IMR-90 (cell line): ENCODE data around the gene TK1. TPM values are rescaled to one million over a fixed set of nuclear protein-coding genes. Genes with fewer than 3 reads are reported as not detected.

Source experiments
- ATAC-seq: fragments of 200-7000 bp; cut with Tn5 transposase; 2 replicates; pipeline ENCODE4 v1.9.1; 2020; ENCODE audit warnings: low read depth, mild to moderate bottlenecking, moderate library complexity
- BruUV-seq: library from RNA; stranded (reverse); fragments of 400-500 nt; replicated peaks from 2 replicates; lab custom pipeline; 2021; lab: Mats Ljungman, UMichigan
- CTCF ChIA-PET: fragments of 300-600 bp; formaldehyde crosslinking; extraction: SDS; loops from one replicate; lab custom pipeline; 2021; ENCODE audit warnings: antibody characterized with exemption; lab: Yijun Ruan, JAX
- POLR2A ChIA-PET: fragments of 300-600 bp; sonication (Branson Sonifier 250); formaldehyde crosslinking; loops from one replicate; lab custom pipeline; 2022; ENCODE audit warnings: antibody characterized with exemption; ENCODE audit not compliant: unreplicated experiment; lab: Charles Lee
- DNase-seq: peaks from one replicate; pipeline ENCODE4 v3.0.0; 2013
- H2AFZ ChIP-seq: replicated peaks from 2 replicates; pipeline ENCODE3; 2013; ENCODE audit warnings: low read length, mild to moderate bottlenecking; ENCODE audit not compliant: poor library complexity
- H2AK5ac ChIP-seq: 2 replicates; pipeline ENCODE4 v1.6.1; 2013; ENCODE audit warnings: low read depth, low read length, inconsistent platforms
- H2AK9ac ChIP-seq: replicated peaks from 2 replicates; pipeline ENCODE3; 2013; ENCODE audit warnings: mild to moderate bottlenecking, low read depth, low read length, moderate library complexity; ENCODE audit not compliant: poor library complexity
- H2BK120ac ChIP-seq: 2 replicates; pipeline ENCODE4 v1.6.1; 2013; ENCODE audit warnings: low read depth, low read length, inconsistent platforms
- H2BK15ac ChIP-seq: 3 replicates; pipeline ENCODE4 v1.6.1; 2013; ENCODE audit warnings: low read depth, low read length, inconsistent platforms
- H2BK20ac ChIP-seq: 2 replicates; pipeline ENCODE4 v1.6.1; 2013; ENCODE audit warnings: low read depth, mild to moderate bottlenecking, inconsistent platforms, low read length, moderate library complexity
- H2BK5ac ChIP-seq: 2 replicates; pipeline ENCODE4 v1.6.1; 2013; ENCODE audit warnings: mild to moderate bottlenecking, low read depth, low read length, inconsistent platforms; ENCODE audit not compliant: poor library complexity, severe bottlenecking
- H3K14ac ChIP-seq: replicated peaks from 2 replicates; pipeline ENCODE4 v1.6.1; 2013; ENCODE audit warnings: low read depth, low read length, inconsistent platforms
- H3K18ac ChIP-seq: 2 replicates; pipeline ENCODE4 v1.6.1; 2013; ENCODE audit warnings: low read depth, low read length, control low read depth
- H3K23ac ChIP-seq: 2 replicates; pipeline ENCODE4 v1.6.1; 2013; ENCODE audit warnings: low read depth, low read length, inconsistent platforms
- H3K27ac ChIP-seq: 2 replicates; pipeline ENCODE4 v1.5.1; 2013; ENCODE audit warnings: mild to moderate bottlenecking, control low read depth, low read length; ENCODE audit not compliant: insufficient read depth
- H3K27me3 ChIP-seq: 2 replicates; pipeline ENCODE4 v1.6.1; 2013; ENCODE audit warnings: low read length; ENCODE audit not compliant: control insufficient read depth, insufficient read depth
- H3K36me3 ChIP-seq: 2 replicates; pipeline ENCODE4 v1.6.1; 2013; ENCODE audit warnings: low read length, mixed read lengths; ENCODE audit not compliant: control insufficient read depth, insufficient read depth
- H3K4ac ChIP-seq: 2 replicates; pipeline ENCODE4 v1.6.1; 2013; ENCODE audit warnings: low read depth, low read length, inconsistent platforms
- H3K4me1 ChIP-seq: 2 replicates; pipeline ENCODE4 v1.6.1; 2013; ENCODE audit warnings: low read length, mixed read lengths; ENCODE audit not compliant: control insufficient read depth, insufficient read depth
- H3K4me2 ChIP-seq: 2 replicates; pipeline ENCODE4 v1.6.1; 2013; ENCODE audit warnings: low read depth, mild to moderate bottlenecking, control low read depth, low read length, moderate library complexity
- H3K4me3 ChIP-seq: 2 replicates; pipeline ENCODE4 v1.5.1; 2013; ENCODE audit warnings: low read depth, mild to moderate bottlenecking, control low read depth, low read length, moderate library complexity; ENCODE audit not compliant: insufficient read depth
- H3K56ac ChIP-seq: 2 replicates; pipeline ENCODE4 v1.6.1; 2013; ENCODE audit warnings: low read length, inconsistent platforms; ENCODE audit not compliant: insufficient read depth; ENCODE audit errors: extremely low read depth
- H3K79me1 ChIP-seq, 2 experiments: 2 replicates each; pipeline ENCODE4 v1.6.1; 2013; ENCODE audit warnings: low read length in 2 of 2, inconsistent platforms in 1 of 2, low read depth in 1 of 2
- H3K9ac ChIP-seq: 2 replicates; pipeline ENCODE4 v1.6.1; 2013; ENCODE audit warnings: low read depth, low read length, control low read depth
- H3K9me1 ChIP-seq: 2 replicates; pipeline ENCODE4 v1.6.1; 2013; ENCODE audit warnings: low read length, inconsistent platforms; ENCODE audit not compliant: insufficient read depth
- H3K9me3 ChIP-seq: 2 replicates; pipeline ENCODE4 v1.6.1; 2013; ENCODE audit warnings: low read length; ENCODE audit not compliant: control insufficient read depth, insufficient read depth
- H4K20me1 ChIP-seq: 2 replicates; pipeline ENCODE4 v1.6.1; 2013; ENCODE audit warnings: low read length, inconsistent platforms; ENCODE audit not compliant: insufficient read depth
- H4K5ac ChIP-seq: 2 replicates; pipeline ENCODE4 v1.6.1; 2013; ENCODE audit warnings: mild to moderate bottlenecking, low read depth, low read length, control low read depth
- H4K8ac ChIP-seq, 2 experiments: 2 replicates each; pipeline ENCODE4 v1.6.1; 2013; ENCODE audit warnings: low read depth in 2 of 2, low read length in 2 of 2, control low read depth in 1 of 2, inconsistent platforms in 1 of 2
- H4K91ac ChIP-seq: 2 replicates; pipeline ENCODE4 v1.6.1; 2013; ENCODE audit warnings: low read depth, low read length, inconsistent platforms; ENCODE audit not compliant: insufficient read depth
- BHLHE40 ChIP-seq: fragments of 150-350 bp; IDR thresholded peaks from 2 replicates; pipeline ENCODE4 v1.6.1; 2016; ENCODE audit warnings: mild to moderate bottlenecking, low read depth, low read length
- FOS ChIP-seq: fragments of 150-350 bp; IDR thresholded peaks from 2 replicates; pipeline ENCODE4 v1.6.1; 2016; ENCODE audit warnings: low read depth, low read length
- MAZ ChIP-seq: IDR thresholded peaks from 2 replicates; pipeline ENCODE4 v1.6.1; 2012; ENCODE audit warnings: low read depth, mild to moderate bottlenecking, low read length, improper control_type of control experiment, moderate library complexity, borderline replicate concordance
- POLR2A ChIP-seq: IDR thresholded peaks from 2 replicates; pipeline ENCODE4 v1.6.1; 2012; ENCODE audit warnings: mild to moderate bottlenecking, low read depth, low read length
- WGBS, 2 experiments: methylation state at CpG; one replicate each; pipeline versions ENCODE4 v1.1.5 to v1.1.7; 2013; ENCODE audit warnings: missing lambda C conversion rate in 2 of 2; ENCODE audit not compliant: insufficient read length in 1 of 2; ENCODE audit errors: extremely low coverage in 2 of 2; 5-methylcytosine and 5-hydroxymethylcytosine counted together
- dilution Hi-C: fragments of 300-500 bp; cut with HindIII; formaldehyde crosslinking; loops from one replicate; pipeline ENCODE4 v1.14.3; 2018; ENCODE audit warnings: low sequenced_read_pairs; ENCODE audit not compliant: unreplicated experiment
- in situ Hi-C: fragments of 300-500 bp; cut with MboI; formaldehyde crosslinking; loops from 3 replicates; pipeline ENCODE4 v1.14.3; 2019; ENCODE audit warnings: low sequenced_read_pairs, inconsistent platforms, mixed read lengths
- intact Hi-C: fragments of 100-400 bp; cut with micrococcal nuclease; formaldehyde crosslinking; loops from 2 replicates; pipeline ENCODE4 v1.10.0; 2022
- polyA plus RNA-seq, 3 experiments: library from polyadenylated mRNA; depleted of rRNA; stranded (reverse); fragments of >200 nt; gene quantifications; 2 replicates each; pipeline ENCODE4 v1.2.3, GENCODE V29; 2012; ENCODE audit warnings: low replicate concordance in 1 of 3
- total RNA-seq: library from RNA; depleted of rRNA; stranded (reverse); fragments of >200 nt; gene quantifications from 2 replicates; pipeline ENCODE4 v1.2.3, GENCODE V29; 2012
- TF ChIP-seq, protein P1 (sequence below): fragments of 150-350 bp; IDR thresholded peaks from 2 replicates; pipeline ENCODE4 v1.6.1; 2016; ENCODE audit warnings: low read depth, mild to moderate bottlenecking, low read length, moderate library complexity, borderline replicate concordance

TK1 gene
- total and polyA plus RNA-seq, 2 of the 4 experiments (the other 2 are of a cell fraction): 150 to 219 TPM

DNA sequence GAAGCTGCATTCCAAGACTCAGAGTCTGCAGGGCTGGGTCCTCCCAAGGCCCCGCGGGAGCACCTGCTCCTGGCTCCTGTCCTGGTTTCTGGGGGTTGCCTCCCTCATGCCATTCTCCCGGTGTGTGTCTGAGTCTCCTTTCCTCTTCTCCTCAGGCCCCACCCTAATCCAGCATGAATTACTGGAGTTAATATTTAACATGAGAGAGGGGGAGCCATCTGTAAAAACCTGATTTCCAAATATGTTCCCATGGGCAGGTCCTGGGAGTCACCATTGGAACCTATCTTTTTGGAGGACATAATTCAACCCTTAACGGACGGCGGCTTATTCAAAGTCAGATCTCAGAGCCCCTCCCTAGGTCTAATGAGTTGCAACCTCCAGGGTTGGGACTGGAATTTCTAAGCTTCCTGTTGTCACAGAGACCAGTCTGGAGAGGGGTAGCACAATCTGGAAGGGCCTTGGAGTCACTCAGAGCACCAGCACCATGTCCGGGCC lies 35.3 kb downstream of the TK1 start:
- DNase-seq (no peak), ATAC-seq (no peak)
- no peaks in the 10 kb centered on the region for H3K79me1 ChIP-seq
- no peak overlapping the region for H3K56ac ChIP-seq
- intact Hi-C loops: no loop called here
- CTCF ChIA-PET: no interaction called here
- no peak overlapping the region for H4K91ac ChIP-seq
- no TSS peak for BruUV-seq
- H4K8ac ChIP-seq: no peak overlapping the region
- H2AK5ac ChIP-seq: no peak overlapping the region
- no peaks in the 10 kb centered on the region for H3K36me3 ChIP-seq
- no peak overlapping the region for H2AK9ac ChIP-seq
- H3K9me3 ChIP-seq: no peaks in the 10 kb centered on the region
- WGBS, 2 experiments: 57% methylated on average over 1 of the region's 7 CpGs; no CpG with 5 or more reads in 1 of the 2 experiments
- no peak overlapping the region for H3K4ac ChIP-seq
- H3K27ac ChIP-seq: no peak overlapping the region
- no peaks in the 10 kb centered on the region for H3K9me1 ChIP-seq
- no peak overlapping the region for H3K14ac ChIP-seq
- no peaks in the 10 kb centered on the region for H3K4me1 ChIP-seq
- no peaks in the 10 kb centered on the region; the same call in 1 of the 2 replicates for H3K27me3 ChIP-seq
- no peak overlapping the region for H3K18ac ChIP-seq
- H4K20me1 ChIP-seq: no peaks in the 10 kb centered on the region
- POLR2A ChIA-PET: no interaction called here
- H2BK120ac ChIP-seq: no peak overlapping the region
- no peak overlapping the region for H2BK15ac ChIP-seq
- no peak overlapping the region for H3K4me3 ChIP-seq
- dilution Hi-C loops: no loop called here
- no peak overlapping the region for H4K5ac ChIP-seq
- no peak overlapping the region for H2BK20ac ChIP-seq
- in situ Hi-C loops: no loop called here
- no peak overlapping the region for H3K4me2 ChIP-seq
- no peak overlapping the region for H2BK5ac ChIP-seq
- H3K23ac ChIP-seq: no peak overlapping the region
- no peak overlapping the region for H3K9ac ChIP-seq
- no peak overlapping the region for H2AFZ ChIP-seq
- TF ChIP-seq POLR2A (no peak), BHLHE40 (no peak), MAZ (no peak), FOS (no peak)
- TF ChIP-seq, protein P1, sequence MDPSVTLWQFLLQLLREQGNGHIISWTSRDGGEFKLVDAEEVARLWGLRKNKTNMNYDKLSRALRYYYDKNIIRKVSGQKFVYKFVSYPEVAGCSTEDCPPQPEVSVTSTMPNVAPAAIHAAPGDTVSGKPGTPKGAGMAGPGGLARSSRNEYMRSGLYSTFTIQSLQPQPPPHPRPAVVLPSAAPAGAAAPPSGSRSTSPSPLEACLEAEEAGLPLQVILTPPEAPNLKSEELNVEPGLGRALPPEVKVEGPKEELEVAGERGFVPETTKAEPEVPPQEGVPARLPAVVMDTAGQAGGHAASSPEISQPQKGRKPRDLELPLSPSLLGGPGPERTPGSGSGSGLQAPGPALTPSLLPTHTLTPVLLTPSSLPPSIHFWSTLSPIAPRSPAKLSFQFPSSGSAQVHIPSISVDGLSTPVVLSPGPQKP: no peak
